ENCODE results near the gene EMP2. TPM values are rescaled to one million over a fixed set of nuclear protein-coding genes. Genes with fewer than 3 reads are reported as not detected.
"Not testable (repeated sequence)": the region's sequence is repeated elsewhere in the genome, so short reads cannot be mapped to it uniquely, and the experiment has no call there.

EMP2 gene
- total and polyA plus RNA-seq, 7 donors = 8.0 to 25.4 (median 12.8) TPM

DNA sequence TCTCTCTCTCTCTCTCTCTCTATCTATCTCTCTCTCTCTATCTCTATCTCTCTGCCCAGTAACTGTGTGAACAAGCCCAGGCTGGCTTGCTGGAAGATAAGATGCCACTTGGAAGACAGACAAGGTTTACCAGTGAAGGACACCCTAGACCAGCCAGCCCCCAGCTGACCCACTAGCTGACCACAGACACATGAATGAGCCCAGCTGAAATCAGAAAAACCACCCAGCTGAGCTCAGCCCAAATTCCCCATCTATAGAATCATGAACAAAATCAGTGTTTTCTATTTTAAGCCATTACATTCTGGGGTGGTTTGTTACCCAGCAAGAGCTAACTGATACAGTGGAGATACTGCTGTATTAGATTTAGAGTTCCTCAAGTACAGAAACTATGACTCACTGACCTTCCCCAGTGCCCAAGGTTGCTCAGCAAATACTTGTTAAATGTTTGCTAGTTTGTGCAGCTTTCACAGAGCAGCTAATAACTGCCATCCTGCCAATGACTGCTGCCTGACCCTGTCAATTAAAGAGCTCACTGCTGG is 18.0 kb downstream of the EMP2 start:
- intact Hi-C loops (cut with DNase I) = loop anchor here in 1 of 2 donors (5.0 kb wide), 1 partner anchor 265 kb away; no protein-coding TSS in a partner anchor
- ATAC-seq = no peak
- Histone ChIP-seq H3K9me3 (peaks cover 6% of the 10 kb centered on the region), H3K4me1 (peaks cover 53% of the 10 kb centered on the region), H3K27me3 (ENCODE audit: insufficient read depth in 3 of 3, low read length in 2 of 3) (no peaks in the 10 kb centered on the region), H3K36me3 (ENCODE audit: insufficient read depth in 1 of 2, low read depth in 1 of 2) (no peaks in the 10 kb centered on the region), H3K4me3 (no peak overlapping the region), H3K27ac (peak overlapping the region; percentile 47)
- no peak for TF ChIP-seq CTCF (IDR thresholded peaks at IDR 0.05)
- DNase-seq = no peak

DNA sequence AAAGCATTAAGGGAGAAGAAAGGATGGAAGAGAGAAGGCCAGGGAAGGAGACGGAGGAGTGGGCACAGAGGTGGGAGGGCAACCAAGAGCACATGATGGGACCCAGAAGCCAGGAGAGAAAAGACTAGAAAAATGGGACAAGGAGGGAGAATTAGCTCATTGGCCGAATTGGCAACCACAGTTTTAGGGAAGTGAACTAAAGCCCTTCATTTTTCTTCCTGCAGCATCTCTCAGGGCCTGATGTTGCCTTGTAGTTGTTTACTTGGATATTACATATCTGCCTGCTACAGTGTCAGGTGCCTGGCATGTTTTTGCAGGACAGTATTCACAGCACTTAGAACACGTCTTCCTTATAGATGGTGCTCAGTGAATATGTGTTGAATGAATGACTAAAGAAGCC is 19.0 kb downstream of the EMP2 start:
- 69 to 72% (median 71%) methylated on average over 3 of the region's 3 CpGs for WGBS, 3 donors
- H3K27me3 ChIP-seq (ENCODE audit: insufficient read depth in 3 of 3, low read length in 2 of 3) = no peaks in the 10 kb centered on the region
- ATAC-seq (no peak), DNase-seq (no peak)
- no peak for TF ChIP-seq CTCF (IDR thresholded peaks at IDR 0.05)
- peaks cover 6% of the 10 kb centered on the region for H3K9me3 ChIP-seq
- intact Hi-C loops (cut with DNase I) = loop anchor here in 1 of 2 donors (2.0 to 5.0 kb wide), 2 partner anchors 13 to 266 kb away; no protein-coding TSS in a partner anchor
- H3K27ac ChIP-seq = peak overlapping the region; percentile 47
- no peaks in the 10 kb centered on the region for H3K36me3 ChIP-seq (ENCODE audit: insufficient read depth in 1 of 2, low read depth in 1 of 2)
- peaks cover 61% of the 10 kb centered on the region for H3K4me1 ChIP-seq
- no peak overlapping the region for H3K4me3 ChIP-seq

DNA sequence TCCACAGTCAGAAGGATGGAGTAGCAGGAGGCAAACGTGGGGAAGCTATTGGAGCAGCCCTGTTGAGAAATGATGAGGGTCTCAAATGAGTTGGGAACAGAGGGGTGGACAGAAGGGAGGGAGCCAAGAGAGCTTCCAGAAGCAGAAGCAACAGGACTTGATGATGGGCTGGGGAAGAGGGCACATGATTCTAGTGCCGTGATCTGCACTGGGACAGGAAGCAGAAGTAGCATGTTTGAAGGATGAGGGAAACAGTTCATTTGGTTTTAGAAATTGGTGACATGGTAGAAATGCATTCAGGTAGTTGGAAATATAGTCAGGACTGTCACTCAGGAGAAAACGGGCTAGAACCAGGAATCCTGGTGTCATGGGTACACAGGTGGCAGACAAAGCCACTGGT is 19.4 kb downstream of the EMP2 start:
- intact Hi-C loops (cut with DNase I) = loop anchor here in 1 of 2 donors (2.0 to 5.0 kb wide), 2 partner anchors 14 to 266 kb away; no protein-coding TSS in a partner anchor
- no peaks in the 10 kb centered on the region for H3K27me3 ChIP-seq (ENCODE audit: insufficient read depth in 3 of 3, low read length in 2 of 3)
- WGBS, 3 donors = 79 to 83% (median 83%) methylated on average over 3 of the region's 3 CpGs
- peaks cover 65% of the 10 kb centered on the region for H3K4me1 ChIP-seq
- TF ChIP-seq CTCF (IDR thresholded peaks at IDR 0.05) = no peak
- peaks cover 6% of the 10 kb centered on the region for H3K9me3 ChIP-seq
- ATAC-seq (no peak), DNase-seq (no peak)
- no peaks in the 10 kb centered on the region for H3K36me3 ChIP-seq (ENCODE audit: insufficient read depth in 1 of 2, low read depth in 1 of 2)
- H3K4me3 ChIP-seq = no peak overlapping the region
- H3K27ac ChIP-seq = peak overlapping the region; percentile 96

- not testable (repeated sequence) for H3K27me3 ChIP-seq (ENCODE audit: insufficient read depth in 3 of 3, low read length in 2 of 3); DNase-seq; H3K9me3 ChIP-seq; ATAC-seq; H3K36me3 ChIP-seq (ENCODE audit: insufficient read depth in 1 of 2, low read depth in 1 of 2)
- WGBS, 3 donors = 65 to 85% (median 74%) methylated on average over 4 of the region's 4 CpGs
- Histone ChIP-seq H3K27ac (peak overlapping the region; percentile 96), H3K4me3 (peak overlapping the region; percentile 57), H3K4me1 (peaks cover 56% of the 10 kb centered on the region)
- intact Hi-C loops (cut with DNase I) = loop anchor here in 1 of 2 donors (2.0 to 5.0 kb wide), 2 partner anchors 15 to 268 kb away; no protein-coding TSS in a partner anchor
Observed at GRCh38 chr16:10559792-10560191, 20.6 kb downstream of the EMP2 start.

DNA sequence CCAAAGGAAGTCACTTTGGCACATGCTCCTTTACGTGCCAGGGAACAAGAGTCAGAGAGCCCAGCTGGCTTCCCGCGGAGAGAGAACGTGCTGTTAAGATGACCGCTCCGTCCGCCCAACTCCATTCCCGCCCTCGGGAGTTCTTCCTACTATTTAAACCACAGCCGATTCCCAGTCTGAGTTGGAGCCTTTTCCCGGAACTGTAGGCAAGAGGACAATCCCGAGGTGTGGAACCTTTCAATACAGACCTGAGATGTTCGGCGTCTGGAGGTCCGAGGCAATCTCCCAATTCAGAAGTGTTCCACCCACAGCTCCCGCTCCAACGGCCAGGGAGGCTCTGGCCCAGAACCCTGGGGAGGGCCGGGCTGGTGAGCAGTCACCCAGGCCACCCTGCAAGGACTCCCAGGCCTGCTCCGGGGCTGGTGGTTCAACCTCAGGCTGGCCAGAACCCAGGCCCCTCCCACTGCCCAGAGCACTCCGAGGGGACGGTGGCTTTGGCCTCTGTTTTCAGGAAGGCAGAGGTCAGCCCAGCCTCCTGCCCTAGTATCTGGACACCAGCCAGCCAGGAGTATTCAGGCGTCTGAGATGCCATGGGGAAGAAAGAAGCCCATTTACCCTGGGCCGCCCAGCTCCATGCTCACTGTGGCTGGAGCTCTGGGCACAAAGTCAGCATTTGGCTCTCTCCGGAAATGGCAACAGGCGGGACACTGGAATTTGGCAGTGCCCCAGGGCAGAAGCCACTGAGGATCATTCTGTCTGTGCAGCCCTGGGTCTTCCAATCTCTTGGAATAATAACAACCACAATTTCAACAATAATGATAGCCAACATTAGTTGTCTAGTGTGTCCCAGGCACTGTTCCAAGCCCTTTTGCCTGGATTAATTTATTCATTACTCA is 21.4 kb downstream of the EMP2 start:
- peak overlapping the region; percentile 96 for H3K27ac ChIP-seq
- no peak for TF ChIP-seq CTCF (IDR thresholded peaks at IDR 0.05)
- H3K4me3 ChIP-seq = peak overlapping the region; percentile 57
- H3K4me1 ChIP-seq = peaks cover 52% of the 10 kb centered on the region
- intact Hi-C loops (cut with DNase I) = no loop called here
- DNase-seq = peak; percentile 73 to 86
- peak; percentile 85 to 88 (median 86) for ATAC-seq
- H3K27me3 ChIP-seq (ENCODE audit: insufficient read depth in 3 of 3, low read length in 2 of 3) = no peaks in the 10 kb centered on the region
- H3K9me3 ChIP-seq = peaks cover 6% of the 10 kb centered on the region
- no peaks in the 10 kb centered on the region for H3K36me3 ChIP-seq (ENCODE audit: insufficient read depth in 1 of 2, low read depth in 1 of 2)
- 1 to 11% (median 6%) methylated on average over 25 of the region's 25 CpGs for WGBS, 3 donors
